ENCODE results near the gene PPP1R16B. TPM values are rescaled to one million over a fixed set of nuclear protein-coding genes. Genes with fewer than 3 reads are reported as not detected.
"Not testable (repeated sequence)": the region's sequence is repeated elsewhere in the genome, so short reads cannot be mapped to it uniquely, and the experiment has no call there.

Gene PPP1R16B
- polyA plus RNA-seq, 3 donors = 2.9 to 9.0 (median 6.8) TPM

- 85 to 87% (median 86%) methylated on average over 4 of the region's 4 CpGs for WGBS, 3 donors
- H3K27ac ChIP-seq (ENCODE audit: low read depth, low read length) = no peak overlapping the region
These were observed 31.5 kb downstream of the PPP1R16B start for GRCh38 chr20:38836991-38837390.

GRCh38 chr20:38838326-38838725, 32.8 kb downstream of the PPP1R16B start:
- no peak overlapping the region for H3K27ac ChIP-seq (ENCODE audit: low read depth, low read length)
- WGBS, 3 donors = 72 to 83% (median 81%) methylated on average over 8 of the region's 8 CpGs

GRCh38 chr20:38839563-38839962, 34.1 kb downstream of the PPP1R16B start:
- WGBS, 3 donors = 79 to 91% (median 88%) methylated on average over 4 of the region's 4 CpGs

DNA sequence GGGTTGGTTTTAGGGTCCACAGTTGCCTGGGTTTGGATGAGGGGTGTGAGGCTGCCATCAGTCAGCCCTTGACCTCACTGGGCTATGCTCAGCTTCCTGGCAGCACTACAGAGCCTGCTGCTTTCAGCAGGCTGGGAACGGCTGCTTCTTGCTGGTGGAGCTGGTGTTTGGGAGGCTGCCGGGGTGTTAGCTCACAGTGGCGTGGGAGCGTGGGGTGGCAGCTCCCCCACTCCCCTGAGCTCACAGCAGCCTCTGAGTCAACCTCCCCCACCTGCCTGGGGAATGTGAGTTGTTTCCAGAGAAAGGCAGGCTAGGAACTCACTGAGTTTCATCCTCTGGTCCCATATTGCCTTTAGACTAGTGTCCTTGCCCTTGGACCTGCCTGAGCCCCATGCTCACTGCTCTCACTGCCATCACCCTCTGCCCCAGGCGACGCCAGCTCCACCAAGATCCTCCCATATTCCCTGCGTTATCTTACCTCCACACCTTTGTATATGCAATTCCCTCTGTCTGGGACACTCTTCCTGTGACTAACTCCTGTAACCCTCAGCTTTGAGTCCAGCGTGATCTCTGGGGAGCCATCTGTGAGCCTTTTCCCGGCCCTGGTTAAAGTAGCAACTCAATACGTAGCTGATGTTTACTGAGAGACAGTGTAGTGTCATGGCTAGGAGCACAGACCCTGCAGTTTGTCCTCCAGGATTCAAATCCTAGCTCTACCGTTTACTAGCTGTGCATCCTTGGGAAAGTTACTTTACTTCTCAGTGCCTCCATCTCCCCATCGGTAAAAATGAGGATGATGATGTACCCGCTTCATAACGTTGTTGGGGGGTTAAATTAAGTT, 34.8 kb downstream of the PPP1R16B start:
- WGBS, 3 donors = 67 to 72% (median 69%) methylated on average over 14 of the region's 14 CpGs
- no peak overlapping the region for H3K27ac ChIP-seq (ENCODE audit: low read depth, low read length)

More at GRCh38 chr20:38839563-38839962, 34.1 kb downstream of the PPP1R16B start:
- no peak overlapping the region for H3K27ac ChIP-seq (ENCODE audit: low read depth, low read length)

GRCh38 chr20:38840894-38841470, 35.5 kb downstream of the PPP1R16B start:
- no peak overlapping the region for H3K27ac ChIP-seq (ENCODE audit: low read depth, low read length)
- WGBS, 3 donors = 78 to 91% (median 90%) methylated on average over 8 of the region's 8 CpGs

DNA sequence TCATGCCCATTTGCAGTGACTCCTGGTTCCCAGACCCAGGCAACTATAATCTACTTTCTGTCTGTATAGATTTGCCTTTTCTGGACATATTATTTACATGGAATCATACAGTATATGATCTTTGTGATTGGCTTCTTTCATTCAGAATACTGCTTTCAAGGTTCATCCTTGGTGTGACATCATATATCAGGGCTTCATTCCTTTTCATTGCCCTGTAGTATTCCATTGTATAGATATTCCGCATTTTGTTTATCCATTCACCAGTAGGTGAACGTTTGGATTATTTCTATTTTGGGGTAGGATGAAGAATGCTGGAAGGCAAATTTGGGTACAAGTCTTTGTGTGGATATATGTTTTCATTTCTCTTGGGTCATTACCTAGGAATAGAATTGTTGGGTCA, 36.1 kb downstream of the PPP1R16B start:
- WGBS, 3 donors = 28 to 58% (median 57%) methylated on average over 2 of the region's 2 CpGs
- H3K27ac ChIP-seq (ENCODE audit: low read depth, low read length) = no peak overlapping the region

GRCh38 chr20:38842026-38842425, 36.5 kb downstream of the PPP1R16B start:
- no peak overlapping the region for H3K27ac ChIP-seq (ENCODE audit: low read depth, low read length)
- 59 to 83% (median 70%) methylated on average over 1 of the region's 1 CpG for WGBS, 3 donors

DNA sequence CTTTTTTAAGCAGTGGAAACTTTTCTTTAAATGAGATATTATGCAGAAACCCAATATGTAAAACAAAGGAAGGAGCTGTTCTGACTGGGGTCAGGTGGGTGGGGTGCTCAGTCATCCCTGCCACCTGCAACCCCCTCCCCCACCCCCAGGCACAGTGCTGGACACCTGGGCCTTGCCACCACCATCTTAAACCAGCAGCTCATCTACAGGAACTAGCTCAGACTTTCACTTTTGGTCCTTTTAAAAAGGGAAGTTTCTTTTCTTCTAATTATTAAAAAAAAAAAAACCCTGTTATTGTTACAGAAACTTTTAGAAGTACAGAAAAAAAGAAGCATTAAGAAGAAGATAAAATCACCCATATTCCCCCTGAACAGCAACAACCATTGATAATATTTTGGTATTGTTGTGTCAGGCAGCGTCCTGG, 37.1 kb downstream of the PPP1R16B start:
- H3K27ac ChIP-seq (ENCODE audit: low read depth, low read length) = no peak overlapping the region
- WGBS, 3 donors = 48 to 65% (median 63%) methylated on average over 1 of the region's 1 CpG

GRCh38 chr20:38843346-38843745, 37.8 kb downstream of the PPP1R16B start:
- H3K27ac ChIP-seq (ENCODE audit: low read depth, low read length) = no peak overlapping the region
- WGBS, 3 donors = 68 to 81% (median 75%) methylated on average over 3 of the region's 3 CpGs

DNA sequence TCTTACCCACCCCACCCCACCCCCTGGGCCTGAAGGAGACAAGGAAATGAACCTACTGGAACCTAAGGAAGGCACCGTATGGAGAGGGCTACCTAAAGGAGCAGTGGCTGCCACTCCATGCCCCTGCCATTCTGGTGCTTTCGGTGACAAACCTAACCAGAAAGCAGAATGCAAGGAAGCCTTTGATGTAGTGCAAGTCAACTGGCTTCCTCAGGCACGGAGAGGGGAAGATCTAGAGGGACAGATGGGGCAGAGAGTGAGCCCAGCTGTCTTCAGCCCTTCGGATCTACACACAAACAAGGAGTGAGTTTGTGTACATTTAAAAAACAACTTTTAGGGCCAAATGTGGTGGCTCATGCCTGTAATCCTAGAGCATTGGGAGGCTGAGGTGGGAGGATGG, 39.5 kb downstream of the PPP1R16B start:
- 70 to 82% (median 76%) methylated on average over 4 of the region's 4 CpGs for WGBS, 3 donors

GRCh38 chr20:38847840-38848239, 42.3 kb downstream of the PPP1R16B start:
- WGBS, 3 donors = 78 to 80% (median 80%) methylated on average over 1 of the region's 1 CpG
- no peak overlapping the region for H3K27ac ChIP-seq (ENCODE audit: low read depth, low read length)

More for the DNA sequence above, 39.5 kb downstream of the PPP1R16B start:
- H3K27ac ChIP-seq (ENCODE audit: low read depth, low read length) = no peak overlapping the region

DNA sequence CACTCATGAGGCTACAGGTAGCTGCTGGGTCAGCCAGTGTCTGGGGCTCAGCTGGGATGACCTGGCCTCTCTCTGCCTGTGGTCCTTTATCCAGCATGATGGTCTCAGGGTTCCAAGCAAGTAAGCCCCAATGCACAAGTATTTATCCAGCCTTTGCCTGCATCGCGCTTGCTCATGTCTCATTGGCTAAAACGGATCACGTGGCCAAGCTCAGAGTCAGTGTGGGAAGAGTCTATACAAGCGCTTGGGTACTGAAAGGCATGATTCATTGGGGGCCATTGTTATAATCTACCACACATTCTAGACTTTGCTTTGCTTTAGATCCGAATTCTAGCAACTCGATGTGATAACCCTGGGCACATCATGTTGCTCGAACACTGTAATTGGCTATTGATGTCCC, 48.3 kb downstream of the PPP1R16B start:
- H3K27ac ChIP-seq (ENCODE audit: low read depth, low read length) = no peak overlapping the region
- 87 to 95% (median 93%) methylated on average over 8 of the region's 8 CpGs for WGBS, 3 donors

GRCh38 chr20:38854654-38855066, 49.2 kb downstream of the PPP1R16B start:
- WGBS, 3 donors = 69 to 86% (median 86%) methylated on average over 3 of the region's 3 CpGs
- H3K27ac ChIP-seq (ENCODE audit: low read depth, low read length) = no peak overlapping the region

DNA sequence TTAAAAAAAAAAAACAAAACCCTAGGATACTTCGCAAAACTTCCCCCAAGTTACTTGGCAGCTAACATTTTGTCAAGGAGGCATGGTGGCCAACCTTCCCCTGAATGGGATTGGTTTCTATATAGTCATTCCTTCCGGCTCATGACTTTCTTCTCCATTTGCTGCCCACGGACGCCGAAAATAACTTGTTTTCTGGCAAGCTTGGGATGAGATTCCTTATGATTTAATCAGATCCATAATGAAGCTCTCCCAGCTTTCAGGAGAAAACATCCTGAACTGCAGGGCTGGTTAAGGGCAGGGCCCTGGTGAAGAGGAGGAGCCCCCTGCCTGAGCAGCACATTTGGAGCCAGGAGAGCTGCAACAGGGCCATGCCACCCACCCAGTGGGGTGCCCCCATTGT, 49.9 kb downstream of the PPP1R16B start:
- WGBS, 3 donors = 64 to 75% (median 67%) methylated on average over 5 of the region's 5 CpGs
- H3K27ac ChIP-seq (ENCODE audit: low read depth, low read length) = no peak overlapping the region

GRCh38 chr20:38856570-38856969, 51.1 kb downstream of the PPP1R16B start:
- WGBS, 3 donors = 79 to 90% (median 89%) methylated on average over 2 of the region's 2 CpGs
- H3K27ac ChIP-seq (ENCODE audit: low read depth, low read length) = no peak overlapping the region

DNA sequence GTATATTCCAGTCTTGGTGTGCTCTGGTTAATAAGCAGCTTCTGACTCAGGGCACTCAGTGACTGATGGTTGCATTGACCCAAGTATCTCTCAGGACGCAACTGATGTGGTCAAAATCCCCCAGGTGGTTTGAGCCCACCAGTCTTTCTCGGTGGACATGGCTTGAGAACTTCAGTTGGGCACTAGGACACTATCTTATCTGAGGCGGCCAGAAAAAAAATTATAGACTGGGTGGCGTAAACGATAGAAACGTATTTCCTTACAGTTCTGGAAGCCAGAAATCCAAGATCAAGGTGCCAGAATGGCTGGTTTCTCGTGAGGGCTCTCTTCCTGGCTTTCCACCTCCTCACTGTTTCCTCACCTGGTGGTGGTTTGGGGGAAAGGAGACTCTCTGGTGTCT, 52.2 kb downstream of the PPP1R16B start:
- H3K27ac ChIP-seq (ENCODE audit: low read depth, low read length) = no peak overlapping the region
- 74 to 86% (median 80%) methylated on average over 7 of the region's 7 CpGs for WGBS, 3 donors

DNA sequence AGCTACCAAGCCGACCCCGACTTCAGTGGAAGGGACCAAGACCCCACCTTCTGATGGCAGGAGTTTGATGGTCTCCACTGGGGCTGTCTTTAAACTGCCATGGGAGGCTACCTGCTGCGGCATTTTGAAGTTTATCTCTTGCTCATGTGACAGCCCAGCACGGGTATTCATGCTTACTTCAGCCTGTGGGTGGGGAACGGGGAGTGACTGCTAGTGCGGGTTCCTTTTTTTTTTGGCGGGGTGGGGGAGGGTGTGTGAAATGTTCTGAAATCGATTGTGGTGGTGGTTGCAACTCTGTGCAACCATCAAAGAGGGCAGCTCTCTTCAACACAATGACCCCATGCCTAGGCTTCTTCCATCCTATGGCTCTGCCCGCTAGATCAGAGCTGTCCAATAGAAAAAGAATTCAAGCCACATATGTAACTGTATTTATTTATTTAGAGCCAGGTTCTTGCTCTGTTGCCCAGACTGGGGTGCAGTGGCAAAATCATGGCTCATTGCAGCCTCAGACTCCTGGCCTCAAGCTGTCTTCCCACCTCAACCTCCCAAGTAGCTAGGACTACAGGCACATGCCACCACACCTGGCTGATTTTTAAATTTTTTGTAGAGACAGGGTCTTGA, 53.7 kb downstream of the PPP1R16B start:
- H3K27ac ChIP-seq (ENCODE audit: low read depth, low read length) = no peak overlapping the region
- WGBS, 3 donors = 51 to 61% (median 56%) methylated on average over 9 of the region's 9 CpGs

GRCh38 chr20:38859857-38860256, 54.4 kb downstream of the PPP1R16B start:
- WGBS, 3 donors = 88 to 92% (median 90%) methylated on average over 4 of the region's 4 CpGs
- H3K27ac ChIP-seq (ENCODE audit: low read depth, low read length) = not testable (repeated sequence)

DNA sequence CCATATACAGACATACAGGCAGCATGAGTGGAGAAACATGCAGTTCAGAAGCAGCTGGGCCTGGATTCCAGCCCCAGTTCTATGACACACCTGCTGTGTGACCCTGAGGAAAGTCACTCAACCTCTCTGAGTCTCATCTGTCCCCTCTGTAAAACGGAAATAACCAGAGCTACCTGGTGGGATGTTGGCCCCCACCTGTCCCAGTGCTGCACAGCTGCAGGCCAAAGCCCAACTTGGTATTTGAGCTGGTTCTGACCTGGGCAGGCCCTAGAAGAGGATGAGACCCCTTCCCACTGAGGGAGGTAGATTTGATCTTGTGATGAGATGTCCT, 55.5 kb downstream of the PPP1R16B start:
- WGBS, 3 donors = 68 to 81% (median 79%) methylated on average over 1 of the region's 1 CpG
- no peak overlapping the region for H3K27ac ChIP-seq (ENCODE audit: low read depth, low read length)
